Femur (tissue), 1 donor: Measurements from ENCODE around the gene ACKR2.
"Not testable (repeated sequence)": the region's sequence is repeated elsewhere in the genome, so short reads cannot be mapped to it uniquely, and the experiment has no call there.

ENCODE experiments used
- DNase-seq: peaks from one replicate; pipeline ENCODE4 v3.0.0-alpha.2; 2017

Gene ACKR2

DNA sequence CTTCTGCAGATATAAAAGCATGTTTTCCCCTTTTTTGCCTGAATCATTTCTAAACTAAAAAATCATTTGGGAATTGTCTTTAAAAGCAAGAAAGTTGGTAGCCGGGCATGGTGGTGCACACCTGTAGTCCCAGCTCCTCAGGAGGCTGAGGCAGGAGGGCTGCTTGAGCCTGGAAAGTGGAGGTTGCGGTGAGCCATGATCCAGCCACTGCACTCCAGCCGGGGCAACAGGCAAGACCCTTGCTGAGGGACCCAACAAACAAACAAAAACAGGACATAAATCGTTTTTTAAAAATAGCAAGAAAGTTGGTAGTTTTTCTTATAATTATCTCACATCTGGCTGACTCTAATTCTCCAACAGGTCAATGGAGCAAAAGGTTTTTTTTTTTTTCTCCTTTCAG, 7.5 kb upstream of the ACKR2 start:
- DNase-seq: no peak

DNA sequence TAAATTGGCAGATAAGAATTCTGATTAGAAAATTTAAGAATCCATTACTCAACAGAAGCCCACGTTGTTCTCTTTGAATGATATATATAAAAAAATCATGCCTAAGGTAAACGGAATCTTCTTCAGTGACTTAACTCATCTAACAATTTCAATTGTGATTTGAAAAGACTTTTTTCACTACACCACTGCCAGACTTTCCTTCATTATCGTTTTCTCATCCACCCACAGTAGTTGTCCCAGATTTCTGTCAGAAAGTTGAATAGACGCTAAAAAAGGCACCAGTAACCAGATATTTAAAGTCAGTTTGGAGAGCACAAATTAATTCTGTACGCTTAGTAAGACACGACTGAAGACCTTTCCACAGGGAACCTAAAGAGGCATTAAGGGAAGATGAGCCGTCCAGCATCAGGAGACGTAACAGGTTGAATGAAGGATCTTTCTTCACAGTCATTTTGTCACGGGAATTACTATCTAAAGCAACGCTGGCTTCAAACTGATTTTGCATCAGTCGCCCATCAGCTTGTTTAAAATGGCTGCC, 6.3 kb upstream of the ACKR2 start:
- no peak for DNase-seq

DNA sequence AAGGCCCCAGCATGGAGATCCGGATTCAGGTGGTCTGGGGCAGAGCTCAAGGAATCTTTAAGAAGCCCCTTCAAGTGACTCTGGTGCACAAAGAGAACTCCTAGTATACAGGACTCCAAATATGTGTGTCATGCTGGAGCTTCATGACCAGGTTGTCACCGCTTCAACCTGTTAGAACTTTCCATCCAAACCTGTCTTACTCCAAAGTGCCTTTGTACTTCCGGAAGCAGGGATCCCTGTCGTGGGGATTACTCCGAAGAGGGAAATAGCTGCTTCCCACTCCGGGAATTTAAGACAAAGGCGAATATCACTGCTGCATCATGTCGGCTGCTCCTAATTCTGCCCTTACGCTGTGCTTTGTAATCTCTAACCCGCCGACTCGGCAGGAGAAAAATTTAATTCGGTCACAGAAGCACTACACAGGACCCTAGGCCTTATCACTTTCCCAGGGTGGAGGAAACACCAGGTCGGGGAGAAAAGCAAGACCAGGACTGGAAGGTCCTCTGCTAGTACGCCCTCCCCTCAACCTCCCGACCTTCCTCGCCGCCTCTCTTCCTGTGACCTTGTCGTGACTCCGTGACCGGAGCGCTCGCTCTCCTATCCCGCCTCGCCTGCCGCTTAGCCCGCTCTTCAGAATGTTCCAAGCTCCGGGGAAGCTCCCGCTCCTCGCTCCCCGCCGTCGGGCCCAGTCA, 5.7 kb upstream of the ACKR2 start:
- peak; percentile 29 for DNase-seq

DNA sequence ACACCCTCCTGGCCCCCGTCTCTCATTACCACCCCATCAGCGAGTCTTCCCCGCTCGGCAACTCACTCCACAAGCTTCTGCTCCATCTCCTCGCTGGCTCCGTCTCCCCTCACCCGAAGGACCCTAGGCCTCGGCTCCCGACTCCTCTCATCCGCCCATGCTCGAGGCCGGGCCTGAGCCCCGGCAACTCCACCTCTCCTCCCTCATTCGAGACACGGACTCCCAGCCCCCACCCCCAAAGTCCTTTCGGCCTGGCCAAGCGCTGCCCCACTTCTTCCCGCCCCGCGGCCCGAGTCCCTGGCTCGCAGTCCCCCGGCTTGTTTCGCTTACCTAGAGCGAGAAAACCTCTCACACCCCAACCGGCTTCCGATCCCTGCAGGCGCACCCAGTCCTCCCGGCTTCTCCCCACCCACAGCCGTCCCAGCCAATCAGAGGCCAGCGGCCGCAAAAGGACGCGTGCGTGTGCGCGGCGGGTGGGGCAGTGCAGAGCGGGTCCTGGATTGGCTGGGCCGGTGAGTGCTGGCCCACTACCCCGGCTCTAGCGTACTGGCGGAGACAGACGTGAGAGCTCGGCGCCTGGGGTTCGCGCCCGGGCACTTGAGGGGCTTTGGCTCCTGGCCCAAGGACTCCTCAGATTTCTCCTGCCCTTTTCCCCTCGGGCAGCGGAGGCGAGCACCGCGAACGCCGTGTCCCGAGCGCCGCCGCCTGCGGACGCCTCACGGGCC, 5.0 kb upstream of the ACKR2 start, which contains the start of gene HIGD1A:
Gene HIGD1A (minus strand): TSS at position 385 of the 725 bp plus-strand sequence. CDS start 10,237 bp downstream, outside the sequence.
- DNase-seq: peak; percentile 97

DNA sequence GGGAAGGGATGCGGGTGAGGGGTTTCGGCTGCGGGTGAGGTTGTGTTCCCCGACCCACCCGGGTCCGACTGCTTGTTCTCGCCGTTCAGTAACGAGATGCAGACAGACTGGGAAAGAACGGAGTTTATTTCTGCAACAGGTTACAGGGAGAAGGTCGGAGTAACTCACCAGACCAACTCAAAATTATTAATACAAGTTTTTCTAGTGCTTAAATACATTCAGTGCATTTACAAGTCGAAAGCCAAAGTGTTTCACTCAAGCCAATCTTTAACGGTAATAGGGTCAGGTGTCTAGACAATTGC, 4.5 kb upstream of the ACKR2 start:
- no peak for DNase-seq

DNA sequence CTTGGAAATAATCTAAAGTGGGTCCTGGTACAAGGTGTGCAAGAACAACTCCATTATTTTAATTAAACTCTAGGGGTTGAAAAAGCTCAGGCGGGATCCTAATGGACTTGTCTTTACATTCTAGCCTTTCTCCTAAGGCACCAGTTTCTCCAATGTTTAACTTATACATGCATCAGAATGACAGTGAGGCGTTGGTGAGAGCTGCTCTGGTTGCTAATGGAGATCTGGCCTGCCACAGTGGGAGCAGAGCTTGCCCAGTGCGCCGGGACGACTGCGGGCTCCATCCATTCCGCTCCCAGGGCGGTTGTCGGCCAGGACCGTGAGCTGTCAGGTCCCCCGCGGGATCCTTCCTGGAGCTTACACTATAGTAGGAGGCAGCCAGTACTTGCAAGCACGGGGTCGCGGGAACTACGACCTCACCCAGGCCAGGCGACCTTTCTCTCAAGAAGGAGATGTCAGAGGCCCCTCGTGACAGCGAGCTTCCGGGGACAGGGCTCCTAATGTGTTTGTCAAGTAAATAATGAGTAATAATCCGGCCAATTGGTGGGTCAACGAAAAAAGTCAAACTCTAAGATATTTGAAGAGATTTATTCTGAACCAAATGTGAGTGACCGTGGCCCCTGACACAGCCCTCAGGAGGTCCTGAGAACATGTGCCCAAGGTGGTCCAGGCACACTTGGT, 4.0 kb upstream of the ACKR2 start:
- peak; percentile 32 for DNase-seq

DNA sequence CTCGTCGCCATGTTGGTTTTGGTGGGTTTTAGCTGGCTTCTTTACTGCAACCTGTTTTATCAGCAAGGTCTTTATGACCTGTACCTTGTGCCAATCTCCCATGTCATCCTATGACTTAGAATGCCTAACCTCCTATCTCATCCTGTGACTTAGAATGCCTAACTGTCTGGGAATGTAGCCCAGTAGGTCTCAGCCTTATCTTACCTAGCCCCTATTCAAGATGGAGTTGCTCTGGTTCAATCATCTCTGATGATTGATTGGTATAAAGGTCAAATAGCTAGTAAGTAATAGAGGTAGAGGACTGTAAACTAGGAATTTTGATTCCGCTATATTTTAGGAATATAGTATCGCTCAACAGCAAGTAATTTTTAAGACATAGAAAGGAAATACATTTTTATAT, 1.3 kb upstream of the ACKR2 start:
- no peak for DNase-seq

DNA sequence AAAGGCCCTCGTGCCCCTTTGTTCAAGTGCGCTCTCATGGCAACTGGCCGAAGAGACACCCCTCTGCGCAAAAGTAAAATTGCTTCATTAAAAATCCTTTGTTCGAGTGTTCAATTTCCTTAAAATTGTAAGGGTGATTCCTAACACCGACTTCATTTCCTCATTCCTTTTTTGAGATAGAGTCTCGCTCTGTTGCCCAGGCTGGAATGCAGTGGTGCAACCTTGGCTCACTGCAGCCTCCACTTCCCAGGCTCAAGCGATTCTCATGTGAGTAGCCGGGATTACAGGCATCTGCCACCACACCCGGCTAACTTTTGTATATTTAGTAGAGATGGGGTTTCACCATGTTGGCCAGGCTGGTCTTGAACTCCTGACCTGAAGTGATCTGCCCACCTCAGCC, 1.5 kb downstream of the ACKR2 start:
- not testable (repeated sequence) for DNase-seq

DNA sequence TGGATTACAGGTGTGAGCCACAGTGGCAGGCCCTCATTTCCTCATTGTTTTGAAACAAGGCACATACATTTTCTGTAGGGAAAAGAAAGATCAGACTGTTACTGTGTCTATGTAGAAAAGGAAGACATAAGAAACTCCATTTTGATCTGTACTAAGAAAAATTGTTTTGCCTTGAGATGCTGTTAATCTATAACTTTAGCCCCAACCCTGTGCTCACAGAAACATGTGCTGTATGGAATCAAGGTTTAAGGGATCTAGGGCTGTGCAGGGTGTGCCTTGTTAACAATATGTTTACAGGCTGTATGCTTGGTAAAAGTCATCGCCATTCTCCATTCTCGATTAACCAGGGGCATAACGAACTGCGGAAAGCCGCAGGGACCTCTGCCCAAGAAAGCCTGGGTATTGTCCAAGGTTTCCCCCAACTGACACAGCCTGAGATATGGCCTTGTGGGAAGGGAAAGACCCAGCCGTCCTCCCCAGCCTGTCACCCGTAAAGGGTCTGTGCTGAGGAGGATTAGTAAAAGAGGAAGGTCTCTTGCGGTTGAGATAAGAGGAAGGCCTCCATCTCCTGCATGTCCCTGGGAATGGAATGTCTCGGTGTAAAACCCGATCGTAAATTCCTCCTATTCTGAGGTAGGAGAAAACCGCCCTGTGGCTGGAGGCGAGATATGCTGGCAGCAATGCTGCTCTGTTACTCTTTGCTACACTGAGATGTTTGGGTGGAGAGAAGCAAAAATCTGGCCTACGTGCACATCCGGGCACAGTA, 2.1 kb downstream of the ACKR2 start:
- peak; percentile 16 for DNase-seq

DNA sequence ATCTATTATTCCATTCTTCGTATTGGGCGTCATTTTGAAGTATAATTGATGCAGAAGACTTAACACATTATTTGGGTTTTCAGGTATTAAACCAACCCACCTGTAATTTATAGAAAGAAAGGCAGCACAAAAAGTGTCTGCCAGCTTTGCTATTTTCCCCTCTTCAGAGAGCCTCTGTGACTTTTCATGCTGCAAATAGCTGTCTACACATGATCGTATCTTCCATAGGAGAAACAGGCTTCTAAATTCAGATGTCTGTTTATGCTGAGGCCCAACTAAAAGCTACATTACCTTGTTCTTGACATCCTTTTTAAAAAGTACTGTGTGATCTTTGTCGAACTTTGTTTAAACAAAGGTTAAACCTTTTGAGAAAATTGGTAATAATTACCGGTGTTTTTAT, 5.0 kb downstream of the ACKR2 start:
- no peak for DNase-seq

DNA sequence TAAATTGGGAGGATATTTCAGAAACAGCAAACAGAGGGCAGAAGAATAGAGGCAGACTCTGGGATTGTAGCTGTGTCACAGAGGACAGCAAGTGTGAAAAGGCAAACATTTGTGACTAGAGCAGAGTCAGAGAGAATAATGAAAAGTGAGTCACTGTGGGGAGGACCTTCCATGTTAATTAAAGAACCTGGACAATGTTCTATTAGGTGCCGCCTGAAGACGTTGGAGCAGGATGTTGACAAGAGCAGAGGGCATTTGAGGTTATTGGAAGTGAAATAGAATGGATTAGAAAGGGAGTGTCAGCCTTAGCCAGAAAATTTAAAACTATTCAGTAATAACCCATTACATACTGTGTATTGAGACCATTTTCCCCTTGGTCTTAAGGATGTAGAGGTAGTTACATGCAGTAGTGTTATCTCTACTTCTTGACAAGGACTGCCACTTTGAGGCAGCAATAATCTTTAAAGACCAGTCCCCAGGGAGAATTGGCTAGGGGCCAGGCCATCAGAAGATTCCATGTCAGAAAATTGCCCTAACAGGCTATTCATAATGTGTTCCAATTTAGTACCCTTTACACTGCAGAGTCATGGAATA, 5.8 kb downstream of the ACKR2 start:
- DNase-seq: no peak

DNA sequence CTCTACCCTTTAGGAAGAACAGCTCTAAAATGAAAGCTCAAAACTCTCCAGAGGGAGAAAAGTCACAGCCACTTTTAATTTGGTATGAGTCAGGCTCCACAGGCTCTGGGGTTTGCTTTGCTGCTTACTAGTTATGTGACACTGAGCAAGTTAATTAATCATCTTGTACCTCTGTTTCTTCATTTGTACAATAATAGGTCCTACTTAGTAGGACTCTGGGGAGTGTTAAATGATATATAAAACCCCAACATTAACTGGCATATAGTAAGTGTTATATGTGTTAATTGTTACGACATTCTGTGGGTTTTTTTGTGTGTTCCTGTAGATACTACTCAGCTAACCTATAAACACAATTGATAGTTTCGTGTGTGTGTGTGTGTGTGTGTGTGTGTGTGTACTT, 6.6 kb downstream of the ACKR2 start:
- DNase-seq: no peak

DNA sequence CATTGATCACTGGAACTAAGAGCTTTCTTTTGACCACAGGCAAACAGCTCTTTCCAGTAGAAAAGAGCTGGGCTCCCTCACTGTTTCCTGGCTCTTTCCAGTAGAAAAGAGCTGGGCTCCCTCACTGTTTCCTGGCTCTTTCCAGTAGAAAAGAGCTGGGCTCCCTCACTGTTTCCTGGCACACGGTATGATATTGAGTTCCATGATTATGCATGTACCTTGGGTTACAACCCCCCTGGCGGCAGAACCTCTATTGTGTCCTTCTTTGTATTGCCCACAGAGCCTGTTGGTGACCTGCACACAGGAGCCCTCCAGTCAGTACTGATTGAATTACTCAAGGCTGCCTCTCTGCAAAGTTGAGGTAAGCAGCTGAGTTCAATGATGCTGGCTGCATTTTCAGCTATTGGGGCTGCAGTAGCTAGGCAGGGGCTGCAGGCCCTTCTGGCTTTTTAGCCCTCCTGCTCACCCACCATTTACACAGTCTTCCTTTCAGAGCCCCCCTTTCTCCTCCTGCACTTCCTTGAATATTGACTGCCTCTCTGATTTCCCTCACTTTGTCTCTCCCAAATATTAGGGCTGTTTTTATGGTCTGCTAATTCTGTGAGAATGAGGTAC, 10.2 kb downstream of the ACKR2 start:
- DNase-seq: no peak

DNA sequence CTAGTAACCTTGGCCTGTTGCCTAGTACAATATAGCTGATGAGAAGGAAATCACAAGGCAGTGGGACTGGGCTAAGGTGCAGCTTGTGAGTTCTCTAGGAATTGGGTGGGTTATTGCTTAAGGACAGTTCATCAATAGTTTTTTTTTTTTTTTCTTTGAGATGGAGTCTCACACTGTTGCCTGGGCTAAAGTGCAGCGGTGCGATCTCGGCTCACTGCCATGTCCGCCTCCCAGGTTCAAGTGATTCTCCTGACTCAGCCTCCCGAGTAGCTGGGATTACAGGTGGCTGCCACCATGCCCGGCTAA, 11.5 kb downstream of the ACKR2 start:
- DNase-seq: no peak

DNA sequence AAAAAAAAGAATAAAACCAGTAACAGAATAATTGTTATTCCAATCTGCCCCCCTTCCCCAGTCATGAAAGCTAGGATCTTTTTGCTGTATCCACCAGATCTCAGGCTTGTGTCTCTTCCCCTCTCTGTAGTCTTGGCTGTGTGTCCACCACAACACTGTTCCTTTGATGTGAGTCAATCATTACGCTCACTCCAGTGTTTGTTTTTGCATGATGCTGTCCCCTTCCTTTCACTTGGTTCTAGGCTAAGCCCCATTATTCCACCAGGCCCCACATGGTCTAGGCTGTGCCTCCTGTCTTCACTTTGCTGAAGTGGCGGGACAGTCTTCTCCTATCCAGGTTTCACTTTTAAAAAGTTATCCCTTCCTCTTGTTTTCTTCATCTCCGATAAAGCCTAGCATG, 13.6 kb downstream of the ACKR2 start:
- no peak for DNase-seq

DNA sequence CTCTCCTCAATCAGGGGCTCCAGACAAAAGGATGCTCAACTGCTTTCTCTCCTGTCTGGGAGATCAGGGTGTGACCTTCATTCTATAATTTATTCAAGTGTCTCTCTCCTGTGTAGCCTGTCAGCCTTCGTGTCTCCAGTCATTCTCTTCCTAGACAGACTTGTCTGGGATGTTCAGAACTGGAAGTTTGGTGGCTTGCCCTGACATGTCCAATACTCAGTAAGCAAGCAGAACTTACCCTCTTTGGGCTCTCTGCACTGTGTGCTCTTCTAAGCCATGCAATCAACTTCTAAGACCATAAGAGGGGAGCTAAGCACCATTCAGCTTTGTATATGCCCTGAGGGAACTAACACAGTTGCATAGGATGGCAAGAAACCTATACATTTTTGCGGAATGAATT, 14.1 kb downstream of the ACKR2 start:
- no peak for DNase-seq

DNA sequence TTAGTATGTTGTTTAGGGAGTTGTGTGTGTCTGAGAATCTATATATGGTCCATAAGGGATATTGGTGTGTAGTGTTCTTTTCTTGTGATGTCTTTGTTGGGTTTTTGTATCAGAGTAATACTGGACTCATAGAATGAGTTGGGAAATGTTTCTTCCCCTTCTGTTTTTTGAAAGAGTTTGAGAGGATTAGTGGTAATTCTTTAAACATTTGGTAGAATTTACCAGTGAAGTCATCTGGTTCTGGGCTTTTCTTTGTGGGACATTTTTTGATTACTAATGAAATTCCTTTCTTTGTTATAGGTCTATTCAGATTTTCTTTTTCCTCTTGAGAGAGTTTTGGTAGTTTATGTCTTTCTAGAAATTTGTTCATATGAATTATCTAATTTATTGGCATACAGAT, 16.9 kb downstream of the ACKR2 start:
- DNase-seq: no peak

DNA sequence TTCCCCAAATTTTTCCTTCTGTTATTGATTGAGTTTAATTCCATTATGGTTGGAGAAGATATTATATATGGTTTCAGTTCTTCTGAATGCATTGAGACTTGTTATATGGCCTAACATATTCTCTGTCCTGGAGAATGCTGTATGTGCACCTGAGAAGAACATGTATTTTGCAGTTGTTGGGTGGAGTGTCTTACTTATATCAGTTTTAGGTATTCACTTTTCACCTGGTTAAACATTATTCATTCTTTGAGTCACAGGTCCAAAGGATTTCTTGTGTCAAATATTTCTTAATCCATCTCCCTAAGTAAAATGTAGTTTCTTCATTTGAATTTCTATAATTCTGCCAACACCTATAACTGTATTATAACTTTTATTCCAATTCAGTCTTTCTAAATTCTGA, 17.8 kb downstream of the ACKR2 start:
- DNase-seq: no peak

DNA sequence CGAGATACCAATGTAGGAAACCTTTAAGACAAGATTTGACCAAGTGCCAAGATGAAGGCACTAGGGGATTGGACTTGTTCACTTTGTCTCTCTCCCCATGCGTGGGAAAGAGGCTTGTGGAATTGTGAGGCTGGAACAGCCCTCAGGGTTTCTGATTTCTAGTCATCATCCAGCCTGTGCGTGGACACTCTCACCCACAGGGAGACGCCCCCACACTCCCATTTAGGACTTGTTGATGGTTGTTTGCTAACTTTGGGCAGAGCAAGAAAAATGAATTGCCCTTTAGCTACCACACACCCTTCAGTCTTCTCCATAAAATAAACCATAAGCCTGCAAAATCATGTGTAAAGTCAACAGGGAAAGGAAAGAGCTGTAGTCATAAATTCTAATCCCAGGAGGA, 18.4 kb downstream of the ACKR2 start:
- no peak for DNase-seq

DNA sequence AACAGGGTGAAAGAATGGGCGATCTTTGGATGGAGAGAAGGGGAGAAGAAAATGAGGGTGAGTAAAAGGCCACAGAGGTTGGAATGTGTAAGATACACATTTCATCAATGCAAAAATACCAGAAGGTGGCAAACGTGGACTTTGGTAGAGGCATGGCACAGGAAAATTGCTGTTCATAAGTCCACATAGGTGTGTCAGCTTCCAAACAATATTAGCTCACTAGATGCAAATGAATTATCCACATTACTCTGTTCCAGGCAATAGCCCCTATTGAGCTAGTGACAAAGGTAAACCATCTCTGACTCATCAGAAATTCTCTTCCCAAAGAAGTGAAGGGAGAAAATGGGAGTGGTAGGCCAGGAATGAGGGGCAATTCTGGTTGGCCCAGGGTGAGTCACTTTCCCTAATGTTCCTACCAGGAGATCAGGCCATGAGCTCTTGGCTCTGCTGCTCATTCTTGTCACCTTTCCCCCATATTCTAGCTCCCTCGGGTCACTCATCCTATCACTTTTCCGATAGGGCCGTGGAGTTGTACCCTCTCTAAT, 19.9 kb downstream of the ACKR2 start:
- DNase-seq: no peak

DNA sequence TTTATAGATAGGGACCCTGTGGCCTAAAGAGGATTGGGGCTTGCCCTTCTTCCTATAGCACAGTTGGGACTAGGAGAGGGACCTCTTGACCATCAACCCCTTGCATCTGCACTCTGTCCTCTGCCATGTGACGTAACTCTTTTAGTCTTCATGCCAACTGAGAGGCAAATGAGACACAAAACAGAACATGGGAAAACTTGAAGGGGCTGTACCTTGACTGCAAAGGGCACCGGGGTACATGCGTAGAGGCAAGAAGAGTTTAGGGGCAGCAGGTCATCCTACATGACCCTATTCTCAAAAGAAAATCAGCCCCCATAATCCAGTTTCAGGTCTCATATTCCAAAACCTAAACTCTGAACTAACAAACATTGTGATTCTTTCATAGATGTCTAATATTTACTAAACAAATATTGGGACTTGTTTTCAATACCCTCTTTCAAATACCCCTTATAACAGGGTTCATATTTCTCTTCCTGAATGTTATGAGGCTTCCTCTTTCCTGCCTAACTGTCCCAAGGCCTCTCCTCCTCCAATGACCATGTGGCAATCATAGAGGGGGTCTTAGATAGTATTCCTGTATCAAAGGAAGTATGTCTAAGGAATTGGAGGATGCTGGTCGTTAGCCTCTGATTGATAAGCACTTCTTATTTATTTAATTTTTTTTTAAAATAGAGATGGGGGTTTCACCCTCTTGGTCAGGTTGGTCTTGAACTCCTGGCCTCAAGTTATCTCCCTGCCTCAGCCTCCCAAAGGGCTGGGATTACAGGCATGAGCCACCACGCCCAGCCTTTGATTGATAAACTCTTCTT, 20.6 kb downstream of the ACKR2 start:
- DNase-seq: no peak
